OCI-LY7 (cell line): ENCODE measurements around the gene SYDE1. TPM values are rescaled to one million over a fixed set of nuclear protein-coding genes. Genes with fewer than 3 reads are reported as not detected.
A peak's percentile ranks its signal among the peaks of the same experiment; 100 is the strongest.

ENCODE experiments used
- BruUV-seq: library from RNA; stranded (reverse); fragments of 400-500 nt; replicated peaks from 2 replicates; lab custom pipeline; 2021; lab: Mats Ljungman, UMichigan
- CTCF ChIA-PET: fragments of 300-600 bp; sonication (Branson Sonifier 250); formaldehyde crosslinking; loops from one replicate; lab custom pipeline; 2022; ENCODE audit warnings: antibody characterized with exemption; ENCODE audit not compliant: unreplicated experiment; lab: Charles Lee
- POLR2A ChIA-PET: fragments of 300-600 bp; sonication (Branson Sonifier 250); formaldehyde crosslinking; loops from one replicate; lab custom pipeline; 2022; ENCODE audit warnings: antibody characterized with exemption; lab: Charles Lee
- DNase-seq: peaks from one replicate; pipeline ENCODE4 v3.0.0-alpha.2; 2015; ENCODE audit warnings: low spot score
- H2AFZ ChIP-seq: fragments of 200-600 bp; sonication (generic), shearing (Covaris generic); 2 replicates; pipeline ENCODE4 v1.6.1; 2014; ENCODE audit warnings: mild to moderate bottlenecking, antibody characterized with exemption, low read length, moderate library complexity
- H3K27ac ChIP-seq: fragments of 200-600 bp; sonication (generic); 2 replicates; pipeline ENCODE4 v1.5.1; 2014; ENCODE audit warnings: mixed run types, low read depth, mild to moderate bottlenecking, moderate library complexity, low read length, inconsistent platforms; ENCODE audit not compliant: poor library complexity, severe bottlenecking
- H3K36me3 ChIP-seq: fragments of 200-600 bp; sonication (generic); 2 replicates; pipeline ENCODE4 v1.6.1; 2014; ENCODE audit warnings: mild to moderate bottlenecking, antibody characterized with exemption, low read length, moderate library complexity, mixed read lengths; ENCODE audit not compliant: insufficient read depth
- H3K4me1 ChIP-seq: fragments of 200-600 bp; sonication (generic); 2 replicates; pipeline ENCODE4 v1.5.1; 2014; ENCODE audit warnings: mild to moderate bottlenecking, low read length; ENCODE audit not compliant: insufficient read depth, poor library complexity, severe bottlenecking
- H3K4me2 ChIP-seq: fragments of 200-600 bp; sonication (generic); 2 replicates; pipeline ENCODE4 v1.6.1; 2014; ENCODE audit warnings: mild to moderate bottlenecking, low read length
- H3K4me3 ChIP-seq: fragments of 200-600 bp; sonication (generic); 2 replicates; pipeline ENCODE4 v1.5.1; 2014; ENCODE audit warnings: mild to moderate bottlenecking, low read depth, low read length; ENCODE audit not compliant: poor library complexity, severe bottlenecking
- H3K79me2 ChIP-seq: fragments of 200-600 bp; sonication (generic); 2 replicates; pipeline ENCODE4 v1.6.1; 2016; ENCODE audit warnings: low read depth, mild to moderate bottlenecking, low read length, moderate library complexity, mixed read lengths; ENCODE audit not compliant: insufficient read depth
- H3K9me2 ChIP-seq: fragments of 200-600 bp; sonication (generic); 2 replicates; pipeline ENCODE4 v1.6.1; 2016; ENCODE audit warnings: mild to moderate bottlenecking, low read length, mixed read lengths; ENCODE audit not compliant: insufficient read depth
- H3K9me3 ChIP-seq: fragments of 200-600 bp; sonication (generic); 2 replicates; pipeline ENCODE4 v1.6.1; 2014; ENCODE audit warnings: mild to moderate bottlenecking, mixed run types, low read length, mixed read lengths
- H4K20me1 ChIP-seq: fragments of 200-600 bp; sonication (generic); 2 replicates; pipeline ENCODE4 v1.6.1; 2014; ENCODE audit warnings: mild to moderate bottlenecking, antibody characterized with exemption, low read length, moderate library complexity, mixed read lengths; ENCODE audit not compliant: insufficient read depth
- CTCF ChIP-seq: fragments of 200-600 bp; sonication (generic); conservative IDR thresholded peaks from 2 replicates; pipeline ENCODE4 v1.5.1; 2014; ENCODE audit warnings: mild to moderate bottlenecking, antibody characterized with exemption, low read length, moderate library complexity, mixed read lengths
- EZH2phosphoT487 ChIP-seq: fragments of 200-600 bp; sonication (generic); IDR thresholded peaks from 2 replicates; pipeline ENCODE4 v1.6.1; 2018; ENCODE audit warnings: low read depth, borderline replicate concordance, mild to moderate bottlenecking, mixed run types, antibody characterized with exemption, low read length, moderate library complexity, mixed read lengths
- intact Hi-C: fragments of 100-400 bp; cut with micrococcal nuclease; formaldehyde crosslinking; loops from one replicate; pipeline ENCODE4 v1.10.0; 2022; ENCODE audit not compliant: unreplicated experiment
- total RNA-seq, 2 experiments: library from RNA; depleted of rRNA in 1 of 2; stranded (reverse); fragments of >200 nt in 1 of 2; shearing (Covaris generic) in 1 of 2; gene quantifications; 2 replicates each; pipeline ENCODE4 v1.2.3, GENCODE V29; 2014 to 2022

SYDE1 gene
- total RNA-seq, 2 experiments from 2014 or later: not detected

DNA sequence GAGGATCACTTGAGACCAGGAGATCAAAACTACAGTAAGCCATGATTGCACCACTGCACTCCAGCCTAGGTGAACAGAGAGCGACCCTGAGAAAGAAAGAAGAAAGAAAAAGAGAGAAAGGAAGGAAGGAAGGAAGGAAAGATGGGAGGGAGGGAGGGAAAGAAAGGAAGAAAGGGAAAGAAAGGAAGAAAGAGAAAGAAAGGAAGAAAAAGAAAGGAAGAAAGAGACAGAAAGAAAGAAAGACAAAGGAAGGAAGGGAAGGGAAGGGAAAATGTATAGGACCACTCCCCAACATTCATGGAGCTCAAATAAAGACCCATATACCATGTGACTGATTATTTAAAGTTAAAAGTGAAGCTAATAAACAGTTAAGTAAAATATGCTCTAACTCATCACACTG, 39.9 kb downstream of the SYDE1 start:
- DNase-seq: no peak
- Histone ChIP-seq H3K4me1 (no peaks in the 10 kb centered on the region), H3K9me2 (no peaks in the 10 kb centered on the region), H3K79me2 (no peaks in the 10 kb centered on the region), H3K27ac (no peak overlapping the region), H3K36me3 (no peaks in the 10 kb centered on the region), H4K20me1 (no peaks in the 10 kb centered on the region), H3K9me3 (no peaks in the 10 kb centered on the region), H3K4me2 (no peak overlapping the region), H2AFZ (no peak overlapping the region), H3K4me3 (no peak overlapping the region)
- CTCF ChIA-PET: interaction anchor here (0.6 kb wide), 1 partner anchor 15 kb away, joined by 3 read pairs; no protein-coding TSS in a partner anchor
- no peak for TF ChIP-seq CTCF
- no peak for TF ChIP-seq EZH2phosphoT487
- intact Hi-C loops: no loop called here
- POLR2A ChIA-PET: interaction anchor here (0.5 kb wide), 1 partner anchor 55 kb away, joined by 5 read pairs; no protein-coding TSS in a partner anchor
- no TSS peak for BruUV-seq

GRCh38 chr19:15149737-15150136, 42.5 kb downstream of the SYDE1 start:
- intact Hi-C loops: loop anchor here (1.0 kb wide), 1 partner anchor 57 kb away; no protein-coding TSS in a partner anchor
- no peaks in the 10 kb centered on the region for H3K36me3 ChIP-seq
- H3K4me1 ChIP-seq: no peaks in the 10 kb centered on the region
- ChIA-PET CTCF (interaction anchor here (1.0 kb wide), 1 partner anchor 48 kb away, joined by 3 read pairs; no protein-coding TSS in a partner anchor), POLR2A (no interaction called here)
- no peak overlapping the region for H3K27ac ChIP-seq
- H2AFZ ChIP-seq: no peak overlapping the region
- no TSS peak for BruUV-seq
- no peaks in the 10 kb centered on the region for H3K79me2 ChIP-seq
- no peak overlapping the region for H3K4me2 ChIP-seq
- H3K4me3 ChIP-seq: no peak overlapping the region
- no peak for DNase-seq
- TF ChIP-seq EZH2phosphoT487 (no peak), CTCF (no peak)
- H3K9me2 ChIP-seq: no peaks in the 10 kb centered on the region
- peaks cover 7% of the 10 kb centered on the region; the same call in 1 of the 2 replicates for H3K9me3 ChIP-seq
- no peaks in the 10 kb centered on the region for H4K20me1 ChIP-seq

- H3K27ac ChIP-seq: no peak overlapping the region
- H3K4me3 ChIP-seq: no peak overlapping the region
- DNase-seq: peak; percentile 55
- TF ChIP-seq EZH2phosphoT487 (no peak), CTCF (peak; percentile 86)
- no TSS peak for BruUV-seq
- ChIA-PET CTCF (no interaction called here), POLR2A (no interaction called here)
- peaks cover 7% of the 10 kb centered on the region; the same call in 1 of the 2 replicates for H3K9me3 ChIP-seq
- no peak overlapping the region for H3K4me2 ChIP-seq
- no peaks in the 10 kb centered on the region for H3K79me2 ChIP-seq
- no peak overlapping the region for H2AFZ ChIP-seq
- intact Hi-C loops: no loop called here
- H4K20me1 ChIP-seq: no peaks in the 10 kb centered on the region
- no peaks in the 10 kb centered on the region for H3K9me2 ChIP-seq
- H3K4me1 ChIP-seq: no peaks in the 10 kb centered on the region
- no peaks in the 10 kb centered on the region for H3K36me3 ChIP-seq
Measured at GRCh38 chr19:15154002-15154612, 46.9 kb downstream of the SYDE1 start.
